ENCODE data around the gene ACAP2.

ACAP2 gene

DNA sequence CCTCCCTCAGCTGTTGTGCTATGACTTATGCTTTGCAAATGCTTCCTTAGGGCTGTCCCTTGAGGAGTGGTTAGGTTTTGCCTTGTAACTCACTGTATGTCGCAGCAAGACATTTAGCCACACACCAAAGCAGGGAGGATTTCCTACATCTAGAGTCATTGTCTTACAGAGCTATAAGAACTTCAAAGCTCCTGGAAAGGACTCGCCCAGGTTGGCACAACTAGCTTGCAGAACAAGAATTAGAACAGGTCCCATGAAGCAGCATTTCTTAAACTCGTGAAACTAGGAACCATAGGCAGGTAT is 19.4 kb upstream of the ACAP2 start:
- peaks cover 0 to 6% (median under 1%) of the 10 kb centered on the region in 11 experiments; a peak in 5 of 22 replicates for H3K9me3 ChIP-seq (replicated peaks in 1 of 11)
- TF ChIP-seq Cebpa-rat (IDR thresholded peaks at IDR 0.05) = no peak
- H3K27ac ChIP-seq = no peak overlapping the region
- H3K9ac ChIP-seq = no peak overlapping the region
- H3K36me3 ChIP-seq = no peaks in the 10 kb centered on the region
- peaks cover 0 to 19% (median 12%) of the 10 kb centered on the region in 10 experiments; a peak in 15 of 20 replicates for H3K4me1 ChIP-seq
- no peaks in the 10 kb centered on the region for H4K20me1 ChIP-seq
- no peaks in the 10 kb centered on the region for H3K27me3 ChIP-seq
- H3K4me2 ChIP-seq = no peak overlapping the region
- no peak overlapping the region for H3K4me3 ChIP-seq

DNA sequence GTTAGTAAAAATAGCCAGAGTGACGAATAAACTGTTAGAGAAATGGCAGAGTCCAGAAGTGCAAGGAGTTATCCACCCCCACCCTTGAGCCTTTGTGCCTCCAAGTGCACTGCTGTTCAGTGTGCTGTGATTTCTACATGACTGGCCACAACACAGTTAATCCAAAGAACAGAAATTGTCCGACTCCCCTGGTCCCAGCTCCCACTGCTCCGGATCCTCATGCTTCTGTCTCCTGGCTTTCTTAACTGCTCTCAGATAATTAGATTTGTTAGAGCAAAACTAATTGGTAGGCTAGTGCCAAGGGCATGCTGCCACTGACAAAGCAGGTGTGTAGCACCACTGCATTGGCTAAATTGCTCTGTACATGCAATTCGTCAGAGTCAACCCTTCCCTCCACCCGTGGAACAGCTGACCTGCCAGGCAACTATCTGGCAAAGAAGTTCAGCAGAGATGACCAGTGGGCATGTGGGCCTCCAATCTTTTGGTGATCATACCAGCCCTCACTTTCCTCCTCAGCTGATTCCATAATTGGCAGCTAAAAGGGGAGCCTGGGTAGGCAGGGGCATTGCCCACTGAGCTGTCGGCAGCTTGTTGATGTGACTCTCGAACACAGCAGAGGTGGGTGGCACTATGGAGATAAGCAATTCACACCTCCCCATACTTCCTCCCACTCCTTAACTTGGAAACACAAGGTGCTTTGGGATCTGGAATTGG is 18.9 kb upstream of the ACAP2 start:
- H3K36me3 ChIP-seq = no peaks in the 10 kb centered on the region
- peaks cover 0 to under 1% (median 0%) of the 10 kb centered on the region in 11 experiments; a peak in 1 of 22 replicates for H3K9me3 ChIP-seq (replicated peaks in 1 of 11)
- H3K27me3 ChIP-seq = no peaks in the 10 kb centered on the region
- peaks cover 0 to 19% (median 12%) of the 10 kb centered on the region in 10 experiments; a peak in 15 of 20 replicates for H3K4me1 ChIP-seq
- no peak for TF ChIP-seq Cebpa-rat (IDR thresholded peaks at IDR 0.05)
- H3K27ac ChIP-seq = no peak overlapping the region
- H4K20me1 ChIP-seq = no peaks in the 10 kb centered on the region
- no peak overlapping the region for H3K4me2 ChIP-seq
- H3K4me3 ChIP-seq = no peak overlapping the region
- no peak overlapping the region for H3K9ac ChIP-seq

DNA sequence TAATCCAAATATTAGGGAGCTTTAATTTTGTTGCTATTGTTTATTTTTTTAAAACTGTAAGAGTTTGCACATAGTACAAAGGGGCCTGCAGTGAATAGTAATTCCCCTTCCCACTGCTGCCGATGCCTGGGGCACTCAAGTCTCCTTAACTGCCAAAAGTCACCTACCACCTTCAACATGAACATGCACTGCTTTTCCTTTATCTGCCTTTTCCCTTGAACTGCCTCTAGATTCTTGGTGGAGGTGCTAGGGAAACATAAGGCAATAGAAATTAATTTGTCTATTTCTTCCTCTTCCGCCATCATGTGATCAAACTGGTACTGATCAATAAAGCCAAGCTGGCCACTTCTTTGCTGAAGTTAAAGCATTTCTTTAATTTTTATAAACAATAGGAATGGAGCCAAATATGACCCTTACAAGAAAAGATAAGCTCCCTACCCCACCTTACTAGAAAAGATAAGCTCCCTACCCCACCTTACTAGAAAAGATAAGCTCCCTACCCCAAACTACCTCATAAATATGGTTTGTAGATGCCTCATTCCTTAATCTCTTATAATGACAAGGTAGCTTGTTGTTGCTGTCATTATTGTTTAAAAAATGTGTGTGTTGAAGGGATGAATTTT is 17.4 kb upstream of the ACAP2 start:
- H4K20me1 ChIP-seq = no peaks in the 10 kb centered on the region
- no peaks in the 10 kb centered on the region for H3K27me3 ChIP-seq
- H3K27ac ChIP-seq = no peak overlapping the region
- TF ChIP-seq Cebpa-rat (IDR thresholded peaks at IDR 0.05) = no peak
- no peaks in the 10 kb centered on the region for H3K9me3 ChIP-seq (replicated peaks in 1 of 11)
- H3K9ac ChIP-seq = no peak overlapping the region
- H3K36me3 ChIP-seq = no peaks in the 10 kb centered on the region
- peaks cover 0 to 19% (median 12%) of the 10 kb centered on the region in 10 experiments; a peak in 15 of 20 replicates for H3K4me1 ChIP-seq
- no peak overlapping the region for H3K4me3 ChIP-seq
- H3K4me2 ChIP-seq = no peak overlapping the region

DNA sequence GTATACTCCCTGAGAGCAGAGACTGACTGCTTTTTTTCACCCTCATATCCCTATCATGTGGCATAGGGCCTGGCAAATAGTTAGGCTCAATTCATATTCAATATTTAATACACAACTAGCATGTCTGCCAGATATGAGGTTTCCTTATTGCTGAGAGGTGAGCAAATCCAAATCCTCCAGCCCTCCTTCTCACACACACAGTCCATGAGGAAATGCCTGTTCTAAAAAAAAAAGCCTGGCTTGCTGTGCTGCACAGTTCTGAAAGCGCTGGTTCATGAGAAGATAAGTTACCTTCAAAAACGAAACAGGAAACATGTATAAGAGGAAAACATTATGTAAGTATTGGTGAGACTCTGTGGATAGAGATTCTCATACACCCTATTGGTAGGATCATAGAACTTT is 15.5 kb upstream of the ACAP2 start:
- Histone ChIP-seq H3K4me3 (no peak overlapping the region), H3K4me2 (peak overlapping the region in 10 of 11 experiments; percentile 13 to 61 (median 34); a peak in 15 of 22 replicates), H3K27ac (peak overlapping the region in 2 of 11 experiments; percentile 15 to 18; a peak in 2 of 22 replicates), H3K27me3 (no peaks in the 10 kb centered on the region), H3K4me1 (peaks cover 0 to 19% (median 12%) of the 10 kb centered on the region in 10 experiments; a peak in 15 of 20 replicates), H4K20me1 (no peaks in the 10 kb centered on the region), H3K9me3 (replicated peaks in 1 of 11) (no peaks in the 10 kb centered on the region), H3K9ac (peak overlapping the region in 2 of 11 experiments; percentile 21 to 36; a peak in 2 of 22 replicates), H3K36me3 (no peaks in the 10 kb centered on the region)
- TF ChIP-seq Cebpa-rat (IDR thresholded peaks at IDR 0.05) = no peak

DNA sequence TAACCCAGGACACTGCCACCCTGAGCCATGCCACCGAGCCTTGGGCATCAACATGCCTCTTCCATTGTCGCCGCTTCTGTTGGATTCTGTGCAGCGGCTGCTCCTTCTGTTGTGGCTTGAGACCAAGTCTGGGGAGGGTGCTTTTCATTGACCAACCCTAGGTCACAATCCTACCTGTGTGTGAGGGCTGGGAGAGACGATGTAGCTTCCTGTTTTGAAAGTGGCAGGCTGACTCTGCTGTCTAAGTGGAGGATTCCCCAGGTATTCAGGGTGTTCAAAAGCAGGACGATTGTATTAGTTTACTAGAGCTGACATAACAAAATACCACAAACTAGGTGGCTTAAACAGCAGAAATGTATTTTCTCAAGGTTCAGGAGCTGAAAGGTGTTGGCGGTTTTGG is 13.0 kb upstream of the ACAP2 start:
- no peak overlapping the region for H3K27ac ChIP-seq
- no peak for TF ChIP-seq Cebpa-rat (IDR thresholded peaks at IDR 0.05)

DNA sequence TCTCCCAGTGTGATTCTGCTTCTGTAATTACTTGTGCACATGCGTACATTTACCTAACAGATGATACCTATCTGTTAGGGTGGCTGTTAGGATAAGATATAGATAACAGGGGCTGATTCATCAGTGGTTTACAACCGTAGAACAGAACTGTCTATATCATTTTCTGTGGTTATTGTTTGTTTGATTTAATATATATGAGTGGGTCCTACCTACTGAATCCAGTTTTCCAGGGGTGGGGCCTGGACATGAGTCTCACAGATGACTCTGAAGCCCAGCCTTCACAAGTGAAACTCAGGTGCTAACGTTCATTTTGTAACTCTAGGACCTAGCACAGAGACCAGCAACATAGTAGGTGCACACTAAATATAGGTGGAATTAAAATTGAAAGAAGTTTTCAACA is 10.4 kb upstream of the ACAP2 start:
- Histone ChIP-seq H3K4me2 (no peak overlapping the region), H3K4me3 (no peak overlapping the region), H3K9ac (no peak overlapping the region), H3K4me1 (peaks cover 0 to 8% (median 4%) of the 10 kb centered on the region in 10 experiments; a peak in 14 of 20 replicates), H3K9me3 (replicated peaks in 1 of 11) (no peaks in the 10 kb centered on the region), H4K20me1 (no peaks in the 10 kb centered on the region), H3K36me3 (no peaks in the 10 kb centered on the region), H3K27ac (no peak overlapping the region), H3K27me3 (no peaks in the 10 kb centered on the region)
- no peak for TF ChIP-seq Cebpa-rat (IDR thresholded peaks at IDR 0.05)

More for the DNA sequence above, 13.0 kb upstream of the ACAP2 start:
- H3K4me1 ChIP-seq = peaks cover 0 to 19% (median 12%) of the 10 kb centered on the region in 10 experiments; a peak in 15 of 20 replicates
- H4K20me1 ChIP-seq = no peaks in the 10 kb centered on the region
- H3K27me3 ChIP-seq = no peaks in the 10 kb centered on the region
- no peaks in the 10 kb centered on the region for H3K36me3 ChIP-seq
- H3K9me3 ChIP-seq (replicated peaks in 1 of 11) = no peaks in the 10 kb centered on the region
- no peak overlapping the region for H3K4me3 ChIP-seq
- H3K9ac ChIP-seq = no peak overlapping the region
- no peak overlapping the region for H3K4me2 ChIP-seq

DNA sequence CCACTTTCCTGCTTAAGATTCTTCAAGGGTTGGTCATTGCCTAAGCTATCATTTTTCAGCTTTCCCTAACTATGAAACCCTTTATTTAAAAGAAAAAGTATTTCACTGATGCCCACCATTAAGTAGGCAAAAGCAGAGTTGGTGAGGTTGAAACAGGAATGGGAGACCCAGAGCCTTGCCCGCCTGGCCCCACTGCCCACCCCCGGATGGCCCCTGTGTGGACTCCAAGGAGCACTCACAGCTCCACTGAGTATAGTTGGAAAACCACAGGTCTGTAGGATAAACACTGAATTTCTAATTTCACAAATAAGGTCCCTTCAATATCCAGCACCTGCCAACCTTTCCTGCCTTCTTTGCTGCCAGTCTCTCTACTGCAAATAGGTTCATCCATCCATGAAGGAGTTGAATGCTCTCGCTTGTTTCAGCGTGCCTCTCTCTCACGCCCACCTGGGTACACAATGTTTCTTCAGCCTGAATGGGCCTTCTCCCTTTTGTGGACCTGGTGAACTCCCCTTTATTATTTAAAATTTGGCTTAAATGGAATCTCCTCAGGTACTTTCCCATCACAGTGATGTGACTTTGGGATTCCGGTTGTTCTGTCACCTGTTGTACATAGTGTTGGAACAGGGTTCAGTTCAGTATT is 8.7 kb upstream of the ACAP2 start:
- no peaks in the 10 kb centered on the region for H3K9me3 ChIP-seq (replicated peaks in 1 of 11)
- TF ChIP-seq Cebpa-rat (IDR thresholded peaks at IDR 0.05) = no peak

DNA sequence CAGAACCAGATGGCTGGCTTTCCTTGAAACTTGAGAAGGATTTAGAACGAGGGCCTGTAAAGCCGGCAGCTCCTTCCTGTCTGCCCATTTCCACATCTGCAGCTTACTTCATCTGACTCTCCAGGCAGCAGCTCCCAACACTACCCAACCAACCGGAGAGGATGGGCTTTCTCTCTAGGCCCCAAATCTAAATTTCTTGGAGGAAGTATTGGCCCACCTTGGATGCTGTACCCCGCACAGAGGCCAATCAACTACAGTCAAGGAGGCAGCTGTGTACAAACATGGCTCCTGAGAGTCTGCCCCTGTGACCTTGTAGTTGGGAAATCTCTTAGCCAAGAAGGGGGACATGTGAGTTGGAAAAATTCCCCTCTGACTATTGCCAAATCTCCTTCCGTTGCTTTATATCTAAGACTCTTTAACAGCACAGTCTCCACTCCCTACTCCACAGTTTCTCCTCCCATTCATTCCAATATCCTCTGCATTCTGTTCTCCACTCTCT is 8.0 kb upstream of the ACAP2 start:
- Histone ChIP-seq H3K9me3 (replicated peaks in 1 of 11) (no peaks in the 10 kb centered on the region), H3K27me3 (no peaks in the 10 kb centered on the region), H3K4me1 (peaks cover 6 to 13% (median 10%) of the 10 kb centered on the region in 10 experiments; a peak in 15 of 20 replicates), H3K36me3 (no peaks in the 10 kb centered on the region), H3K27ac (no peak overlapping the region), H3K4me3 (no peak overlapping the region), H4K20me1 (no peaks in the 10 kb centered on the region), H3K9ac (no peak overlapping the region), H3K4me2 (no peak overlapping the region)
- no peak for TF ChIP-seq Cebpa-rat (IDR thresholded peaks at IDR 0.05)

More for the DNA sequence above, 8.7 kb upstream of the ACAP2 start:
- H3K36me3 ChIP-seq = no peaks in the 10 kb centered on the region
- no peaks in the 10 kb centered on the region for H4K20me1 ChIP-seq
- no peaks in the 10 kb centered on the region for H3K27me3 ChIP-seq
- no peak overlapping the region for H3K4me3 ChIP-seq
- no peak overlapping the region for H3K4me2 ChIP-seq
- no peak overlapping the region for H3K27ac ChIP-seq
- H3K9ac ChIP-seq = no peak overlapping the region
- peaks cover 0 to 6% (median 4%) of the 10 kb centered on the region in 10 experiments; a peak in 11 of 20 replicates for H3K4me1 ChIP-seq

DNA sequence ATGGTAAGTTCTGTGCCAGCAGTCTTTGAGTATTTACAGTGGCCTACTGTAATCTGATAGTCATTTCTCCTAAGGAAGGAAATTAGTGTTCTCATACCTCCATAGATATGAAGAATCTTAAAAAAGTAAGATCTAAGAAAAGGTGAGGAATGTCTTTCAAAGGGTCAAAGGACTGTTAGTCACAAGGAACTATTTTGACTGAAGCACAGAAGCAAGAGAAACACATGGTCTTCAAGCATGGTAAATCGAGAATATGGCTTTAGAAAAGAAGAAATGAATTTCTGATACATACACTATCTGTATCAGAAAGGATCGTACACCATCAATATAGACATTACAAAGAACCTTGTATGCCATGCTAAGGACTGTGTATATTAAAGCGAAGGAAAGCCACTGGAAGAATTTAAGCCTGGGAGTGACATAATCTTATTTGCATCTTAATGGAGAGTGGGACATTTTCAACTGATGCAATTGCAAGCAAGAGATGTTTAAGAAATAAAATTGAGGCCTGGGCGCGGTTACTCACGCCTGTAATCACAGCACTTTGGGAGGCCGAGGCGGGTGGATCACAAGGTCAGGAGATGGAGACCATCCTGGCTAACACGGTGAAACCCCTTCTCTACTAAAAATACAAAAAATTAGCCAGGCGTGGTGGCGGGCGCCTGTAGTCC is 5.5 kb upstream of the ACAP2 start:
- TF ChIP-seq Cebpa-rat (IDR thresholded peaks at IDR 0.05) = no peak
- Histone ChIP-seq H3K9me3 (replicated peaks in 1 of 11) (no peaks in the 10 kb centered on the region), H4K20me1 (no peaks in the 10 kb centered on the region), H3K4me2 (no peak overlapping the region), H3K27ac (no peak overlapping the region), H3K4me1 (peaks cover 18 to 28% (median 25%) of the 10 kb centered on the region in 10 experiments), H3K36me3 (no peaks in the 10 kb centered on the region), H3K4me3 (no peak overlapping the region), H3K9ac (no peak overlapping the region), H3K27me3 (no peaks in the 10 kb centered on the region)
